HepG2 (cell line): ENCODE measurements around the gene SIRT7. TPM values are rescaled to one million over a fixed set of nuclear protein-coding genes. Genes with fewer than 3 reads are reported as not detected.
A peak's percentile ranks its signal among the peaks of the same experiment; 100 is the strongest.

Source experiments
- AGO1 ChIP-seq: fragments of 200-400 bp; formaldehyde crosslinking; IDR thresholded peaks from 2 replicates; pipeline ENCODE4 v1.6.1; 2017; ENCODE audit warnings: mild to moderate bottlenecking, low read depth, low read length, moderate library complexity; ENCODE audit not compliant: poor library complexity, severe bottlenecking
- AKAP8 ChIP-seq: sonication (generic); formaldehyde crosslinking; IDR thresholded peaks from 2 replicates; pipeline ENCODE4 v1.5.1; 2020; ENCODE audit warnings: mild to moderate bottlenecking, missing genetic modification reagents
- ARHGAP35 ChIP-seq: sonication (generic); formaldehyde crosslinking; IDR thresholded peaks from 2 replicates; pipeline ENCODE4 v1.9.0; 2022; ENCODE audit warnings: mild to moderate bottlenecking, inconsistent platforms, moderate library complexity, missing genetic modification reagents, borderline replicate concordance
- BORCS8-MEF2B ChIP-seq: sonication (generic); formaldehyde crosslinking; IDR thresholded peaks from 2 replicates; pipeline ENCODE4 v1.8.0; 2022; ENCODE audit warnings: mild to moderate bottlenecking, missing genetic modification reagents
- FOSL2 ChIP-seq: sonication (generic); formaldehyde crosslinking; IDR thresholded peaks from 2 replicates; pipeline ENCODE4 v1.4.0; 2020; ENCODE audit warnings: missing genetic modification reagents
- GTF3A ChIP-seq: sonication (generic); formaldehyde crosslinking; conservative IDR thresholded peaks from 2 replicates; pipeline ENCODE4 v1.4.0; 2020; ENCODE audit warnings: mild to moderate bottlenecking, missing genetic modification reagents
- KAT7 ChIP-seq: IDR thresholded peaks from 2 replicates; pipeline ENCODE4 v1.6.1; 2018; ENCODE audit warnings: borderline replicate concordance, missing compliant biosample characterization
- KDM3A ChIP-seq: IDR thresholded peaks from 2 replicates; pipeline ENCODE4 v1.6.1; 2018; ENCODE audit warnings: low read depth, missing compliant biosample characterization
- PAX8 ChIP-seq: sonication (generic); formaldehyde crosslinking; IDR thresholded peaks from 2 replicates; pipeline ENCODE4 v1.8.0; 2022; ENCODE audit warnings: mild to moderate bottlenecking, missing genetic modification reagents, borderline replicate concordance
- RAD51 ChIP-seq: fragments of 450-650 bp; IDR thresholded peaks from 2 replicates; pipeline ENCODE4 v1.6.1; 2016; ENCODE audit warnings: borderline replicate concordance
- ZC3H4 ChIP-seq: sonication (generic); formaldehyde crosslinking; IDR thresholded peaks from 2 replicates; pipeline ENCODE4 v1.4.0; 2020; ENCODE audit warnings: missing genetic modification reagents, borderline replicate concordance
- ZKSCAN8 ChIP-seq: IDR thresholded peaks from 2 replicates; pipeline ENCODE4 v1.6.1; 2016; ENCODE audit warnings: borderline replicate concordance, missing genetic modification reagents, missing compliant biosample characterization
- ZNF367 ChIP-seq: sonication (generic); formaldehyde crosslinking; IDR thresholded peaks from 2 replicates; pipeline ENCODE4 v1.4.0; 2020; ENCODE audit warnings: missing genetic modification reagents, borderline replicate concordance
- ZNF431 ChIP-seq: sonication (generic); formaldehyde crosslinking; IDR thresholded peaks from 2 replicates; pipeline ENCODE4 v1.9.0; 2022; ENCODE audit warnings: missing genetic modification reagents, low read depth, mild to moderate bottlenecking, borderline replicate concordance
- ZNF547 ChIP-seq: sonication (generic); formaldehyde crosslinking; IDR thresholded peaks from 2 replicates; pipeline ENCODE4 v1.5.1; 2020; ENCODE audit warnings: mild to moderate bottlenecking, missing genetic modification reagents
- ZNF572 ChIP-seq: sonication (generic); formaldehyde crosslinking; IDR thresholded peaks from 2 replicates; pipeline ENCODE4 v1.5.1; 2020; ENCODE audit warnings: mild to moderate bottlenecking, missing genetic modification reagents
- polyA plus RNA-seq, 8 experiments: library from polyadenylated mRNA; depleted of rRNA in 3 of 8; stranded (reverse) in 7 of 8; unstranded in 1 of 8; fragments of >200 nt; fragmentation: Illumina TruSeq in 4 of 8; extraction: Trizol in 4 of 8; gene quantifications; 2 replicates each; pipeline versions ENCODE4 v1.2.1 to v1.2.3, GENCODE V29; 2011 to 2016; ENCODE audit warnings: low read depth in 4 of 8, missing spikeins in 1 of 8, mixed read lengths in 1 of 8; ENCODE audit not compliant: insufficient read depth in 1 of 8
- total RNA-seq, 5 experiments: library from RNA; depleted of rRNA; stranded (reverse); fragments of >200 nt; fragmentation: Illumina TruSeq; extraction: Trizol; gene quantifications; 2 replicates each; pipeline ENCODE4 v1.2.3, GENCODE V29; 2016; ENCODE audit warnings: low read depth in 1 of 5
- TF ChIP-seq, protein P1 (sequence below): sonication (generic); formaldehyde crosslinking; IDR thresholded peaks from 2 replicates; pipeline ENCODE4 v1.5.0; 2020; ENCODE audit warnings: missing genetic modification reagents
- TF ChIP-seq, protein P2 (sequence below): IDR thresholded peaks from 2 replicates; pipeline ENCODE4 v1.6.1; 2018; ENCODE audit warnings: missing genetic modification reagents
- TF ChIP-seq, protein P3 (sequence below): sonication (generic); formaldehyde crosslinking; IDR thresholded peaks from 2 replicates; pipeline ENCODE4 v1.4.0; 2020; ENCODE audit warnings: missing genetic modification reagents, low read depth, mild to moderate bottlenecking, borderline replicate concordance
- TF ChIP-seq, protein P4 (sequence below): sonication (generic); formaldehyde crosslinking; IDR thresholded peaks from 2 replicates; pipeline ENCODE4 v1.8.1; 2022; ENCODE audit warnings: mild to moderate bottlenecking, missing genetic modification reagents
- TF ChIP-seq, protein P5 (sequence below): sonication (generic); formaldehyde crosslinking; IDR thresholded peaks from 2 replicates; pipeline ENCODE4 v1.4.0; 2020; ENCODE audit warnings: mild to moderate bottlenecking, missing genetic modification reagents

Gene SIRT7
- total and polyA plus RNA-seq, 2 of the 13 experiments (the other 11 are each of a cell fraction or from before 2014, with no cell fraction given), result 8.3 to 24.8 TPM

DNA sequence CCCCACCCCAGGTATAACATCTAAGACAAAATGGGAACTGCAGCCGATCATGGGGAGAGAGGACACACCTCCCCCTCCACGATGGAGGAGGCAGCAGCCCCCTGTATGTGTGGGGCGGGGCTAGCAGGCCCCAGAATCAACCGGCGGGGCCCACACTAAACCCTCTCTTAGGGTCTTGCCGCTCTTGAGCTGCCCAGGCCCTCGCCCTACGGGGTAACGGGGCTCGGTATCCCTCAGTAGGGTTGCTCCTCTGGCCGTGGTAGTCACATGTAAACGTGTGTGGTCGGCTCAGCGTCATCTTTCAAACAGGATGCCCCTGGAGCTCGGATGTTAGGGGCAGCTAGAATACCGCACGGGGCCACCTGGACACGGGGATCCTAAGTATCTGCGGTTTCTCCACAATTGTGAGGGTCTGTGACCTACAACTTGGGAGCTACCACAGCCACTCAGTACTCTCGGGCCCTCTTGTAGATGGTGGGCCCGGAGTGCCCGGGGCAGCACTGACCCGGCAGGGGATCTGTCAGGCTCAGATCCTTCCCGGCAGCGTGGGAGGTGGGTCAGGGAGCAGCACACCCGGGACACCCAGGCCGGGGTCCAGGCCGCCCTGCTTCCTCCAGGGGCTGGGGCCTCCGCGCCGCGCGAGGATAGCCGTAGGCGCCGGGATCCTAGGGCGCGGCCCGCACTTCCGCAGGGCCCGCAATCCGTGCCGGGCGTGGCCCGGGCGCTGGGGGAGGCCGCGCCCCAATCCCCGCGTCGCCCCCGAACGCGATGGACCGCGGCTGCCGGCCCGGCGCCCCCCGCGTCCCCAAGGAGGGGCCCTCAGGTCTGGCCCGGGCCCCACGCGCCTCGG is 47.6 kb downstream of the SIRT7 start (continued):
- TF ChIP-seq ZNF367 (CRISPR knock-in tag) (no peak), ZC3H4 (CRISPR knock-in tag) (peak; percentile 32; the same call in 1 of the 2 replicates), KAT7 (CRISPR knock-in tag) (0 out of 2 replicates have a peak, but pooled peaks have one; percentile 35), KDM3A (0 out of 2 replicates have a peak, but pooled peaks have one; percentile 33), FOSL2 (CRISPR knock-in tag) (peak; percentile 4; the same call in 1 of the 2 replicates), RAD51 (no peak), ARHGAP35 (CRISPR knock-in tag) (0 out of 2 replicates have a peak, but pooled peaks have one; percentile 44), ZNF572 (peak; percentile 86), GTF3A (CRISPR knock-in tag) (0 out of 2 replicates have a peak, but pooled peaks have one; percentile 29), AGO1 (peak; percentile 84), BORCS8-MEF2B (CRISPR knock-in tag) (no peak), ZNF547 (CRISPR knock-in tag) (no peak; the same call in 1 of the 2 replicates), ZNF431 (CRISPR knock-in tag) (no peak), ZKSCAN8 (CRISPR knock-in tag) (no peak), PAX8 (no peak), AKAP8 (CRISPR knock-in tag) (peak; percentile 93; the same call in 1 of the 2 replicates)
- TF ChIP-seq, protein P1, sequence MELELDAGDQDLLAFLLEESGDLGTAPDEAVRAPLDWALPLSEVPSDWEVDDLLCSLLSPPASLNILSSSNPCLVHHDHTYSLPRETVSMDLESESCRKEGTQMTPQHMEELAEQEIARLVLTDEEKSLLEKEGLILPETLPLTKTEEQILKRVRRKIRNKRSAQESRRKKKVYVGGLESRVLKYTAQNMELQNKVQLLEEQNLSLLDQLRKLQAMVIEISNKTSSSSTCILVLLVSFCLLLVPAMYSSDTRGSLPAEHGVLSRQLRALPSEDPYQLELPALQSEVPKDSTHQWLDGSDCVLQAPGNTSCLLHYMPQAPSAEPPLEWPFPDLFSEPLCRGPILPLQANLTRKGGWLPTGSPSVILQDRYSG (CRISPR knock-in tag), result 0 out of 2 replicates have a peak, but pooled peaks have one; percentile 29
- TF ChIP-seq, protein P2, sequence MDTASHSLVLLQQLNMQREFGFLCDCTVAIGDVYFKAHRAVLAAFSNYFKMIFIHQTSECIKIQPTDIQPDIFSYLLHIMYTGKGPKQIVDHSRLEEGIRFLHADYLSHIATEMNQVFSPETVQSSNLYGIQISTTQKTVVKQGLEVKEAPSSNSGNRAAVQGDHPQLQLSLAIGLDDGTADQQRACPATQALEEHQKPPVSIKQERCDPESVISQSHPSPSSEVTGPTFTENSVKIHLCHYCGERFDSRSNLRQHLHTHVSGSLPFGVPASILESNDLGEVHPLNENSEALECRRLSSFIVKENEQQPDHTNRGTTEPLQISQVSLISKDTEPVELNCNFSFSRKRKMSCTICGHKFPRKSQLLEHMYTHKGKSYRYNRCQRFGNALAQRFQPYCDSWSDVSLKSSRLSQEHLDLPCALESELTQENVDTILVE (CRISPR knock-in tag), result no peak; the same call in 1 of the 2 replicates
- TF ChIP-seq, protein P3, sequence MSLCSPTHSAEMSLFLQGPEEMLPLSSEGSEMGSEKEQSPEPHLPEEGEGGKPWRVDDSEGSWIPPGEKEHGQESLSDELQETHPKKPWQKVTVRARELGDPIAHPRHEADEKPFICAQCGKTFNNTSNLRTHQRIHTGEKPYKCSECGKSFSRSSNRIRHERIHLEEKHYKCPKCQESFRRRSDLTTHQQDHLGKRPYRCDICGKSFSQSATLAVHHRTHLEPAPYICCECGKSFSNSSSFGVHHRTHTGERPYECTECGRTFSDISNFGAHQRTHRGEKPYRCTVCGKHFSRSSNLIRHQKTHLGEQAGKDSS (CRISPR knock-in tag), result peak; percentile 68; the same call in 1 of the 2 replicates
- TF ChIP-seq, protein P4, sequence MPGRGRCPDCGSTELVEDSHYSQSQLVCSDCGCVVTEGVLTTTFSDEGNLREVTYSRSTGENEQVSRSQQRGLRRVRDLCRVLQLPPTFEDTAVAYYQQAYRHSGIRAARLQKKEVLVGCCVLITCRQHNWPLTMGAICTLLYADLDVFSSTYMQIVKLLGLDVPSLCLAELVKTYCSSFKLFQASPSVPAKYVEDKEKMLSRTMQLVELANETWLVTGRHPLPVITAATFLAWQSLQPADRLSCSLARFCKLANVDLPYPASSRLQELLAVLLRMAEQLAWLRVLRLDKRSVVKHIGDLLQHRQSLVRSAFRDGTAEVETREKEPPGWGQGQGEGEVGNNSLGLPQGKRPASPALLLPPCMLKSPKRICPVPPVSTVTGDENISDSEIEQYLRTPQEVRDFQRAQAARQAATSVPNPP (CRISPR knock-in tag), result peak; percentile 44
- TF ChIP-seq, protein P5, sequence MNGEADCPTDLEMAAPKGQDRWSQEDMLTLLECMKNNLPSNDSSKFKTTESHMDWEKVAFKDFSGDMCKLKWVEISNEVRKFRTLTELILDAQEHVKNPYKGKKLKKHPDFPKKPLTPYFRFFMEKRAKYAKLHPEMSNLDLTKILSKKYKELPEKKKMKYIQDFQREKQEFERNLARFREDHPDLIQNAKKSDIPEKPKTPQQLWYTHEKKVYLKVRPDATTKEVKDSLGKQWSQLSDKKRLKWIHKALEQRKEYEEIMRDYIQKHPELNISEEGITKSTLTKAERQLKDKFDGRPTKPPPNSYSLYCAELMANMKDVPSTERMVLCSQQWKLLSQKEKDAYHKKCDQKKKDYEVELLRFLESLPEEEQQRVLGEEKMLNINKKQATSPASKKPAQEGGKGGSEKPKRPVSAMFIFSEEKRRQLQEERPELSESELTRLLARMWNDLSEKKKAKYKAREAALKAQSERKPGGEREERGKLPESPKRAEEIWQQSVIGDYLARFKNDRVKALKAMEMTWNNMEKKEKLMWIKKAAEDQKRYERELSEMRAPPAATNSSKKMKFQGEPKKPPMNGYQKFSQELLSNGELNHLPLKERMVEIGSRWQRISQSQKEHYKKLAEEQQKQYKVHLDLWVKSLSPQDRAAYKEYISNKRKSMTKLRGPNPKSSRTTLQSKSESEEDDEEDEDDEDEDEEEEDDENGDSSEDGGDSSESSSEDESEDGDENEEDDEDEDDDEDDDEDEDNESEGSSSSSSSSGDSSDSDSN, result peak; percentile 11
